ENCODE measurements around the gene MLLT1.

MLLT1 gene

GRCh38 chr19:6274756-6275155, 5.0 kb downstream of the MLLT1 start:
- no peak for DNase-seq (ENCODE audit: low read depth)

DNA sequence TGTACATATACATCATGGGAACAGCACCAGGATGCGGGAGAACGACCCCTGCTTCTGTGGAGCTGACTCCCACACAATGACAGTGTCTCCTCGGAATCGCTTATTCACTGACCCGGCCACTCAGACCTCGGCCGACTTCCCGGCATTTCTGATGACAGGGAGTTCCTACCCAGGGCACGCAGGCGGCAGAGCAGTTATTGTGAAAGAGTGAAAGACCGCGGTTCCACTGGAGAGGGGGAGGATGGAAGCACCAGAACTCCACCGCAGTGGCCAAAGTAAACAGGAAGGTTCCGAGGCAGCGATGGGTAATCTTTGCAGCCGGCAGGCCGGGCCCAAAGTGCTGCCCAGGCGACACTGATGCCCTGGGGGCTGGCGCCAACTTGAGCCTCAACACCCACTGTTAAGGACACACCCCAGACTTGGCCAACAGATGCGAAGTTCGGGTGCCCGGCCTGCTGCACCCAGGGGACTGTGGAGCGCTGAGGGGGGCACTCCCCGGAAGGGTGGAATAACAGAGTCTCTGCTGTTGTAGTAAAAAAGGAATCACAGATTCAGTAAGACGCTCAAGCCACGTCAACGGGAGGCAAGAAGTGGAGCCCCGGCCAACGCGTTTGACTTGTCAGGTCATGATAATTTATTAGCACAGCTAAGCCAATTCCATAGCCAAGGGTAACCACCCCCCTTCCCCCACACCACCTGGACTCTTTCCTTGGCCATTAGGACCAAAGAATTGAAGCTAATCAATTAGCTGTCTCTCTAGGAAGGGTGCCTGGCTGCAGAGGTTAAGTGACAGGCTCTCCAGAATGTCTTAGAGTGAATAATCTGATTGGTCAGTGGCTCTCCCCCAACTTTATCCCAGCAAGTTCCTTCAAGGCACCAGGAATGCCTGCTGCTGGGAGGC, 5.8 kb downstream of the MLLT1 start:
- DNase-seq (ENCODE audit: low read depth): no peak

- DNase-seq (ENCODE audit: low read depth): no peak
These were observed 6.7 kb downstream of the MLLT1 start for GRCh38 chr19:6272913-6273600.

DNA sequence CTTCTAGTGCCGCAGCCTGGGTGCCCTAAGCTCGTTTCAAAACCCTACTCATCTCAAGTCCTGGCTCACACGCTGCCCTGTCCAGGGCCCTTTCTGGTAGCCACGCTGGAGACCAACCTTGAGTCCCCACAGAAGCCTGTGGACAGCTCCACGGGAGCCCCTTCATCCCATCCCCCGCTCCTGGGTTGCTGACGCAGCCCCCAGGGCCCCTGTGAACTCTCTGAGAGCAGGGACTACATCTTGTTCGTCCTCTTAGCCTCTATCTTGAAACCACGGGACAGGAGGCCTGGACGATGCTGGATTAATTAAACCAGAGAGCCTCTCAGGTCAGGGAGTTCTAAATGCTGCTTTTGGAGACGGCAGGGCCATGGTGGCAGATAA, 7.4 kb downstream of the MLLT1 start:
- no peak for DNase-seq (ENCODE audit: low read depth)

DNA sequence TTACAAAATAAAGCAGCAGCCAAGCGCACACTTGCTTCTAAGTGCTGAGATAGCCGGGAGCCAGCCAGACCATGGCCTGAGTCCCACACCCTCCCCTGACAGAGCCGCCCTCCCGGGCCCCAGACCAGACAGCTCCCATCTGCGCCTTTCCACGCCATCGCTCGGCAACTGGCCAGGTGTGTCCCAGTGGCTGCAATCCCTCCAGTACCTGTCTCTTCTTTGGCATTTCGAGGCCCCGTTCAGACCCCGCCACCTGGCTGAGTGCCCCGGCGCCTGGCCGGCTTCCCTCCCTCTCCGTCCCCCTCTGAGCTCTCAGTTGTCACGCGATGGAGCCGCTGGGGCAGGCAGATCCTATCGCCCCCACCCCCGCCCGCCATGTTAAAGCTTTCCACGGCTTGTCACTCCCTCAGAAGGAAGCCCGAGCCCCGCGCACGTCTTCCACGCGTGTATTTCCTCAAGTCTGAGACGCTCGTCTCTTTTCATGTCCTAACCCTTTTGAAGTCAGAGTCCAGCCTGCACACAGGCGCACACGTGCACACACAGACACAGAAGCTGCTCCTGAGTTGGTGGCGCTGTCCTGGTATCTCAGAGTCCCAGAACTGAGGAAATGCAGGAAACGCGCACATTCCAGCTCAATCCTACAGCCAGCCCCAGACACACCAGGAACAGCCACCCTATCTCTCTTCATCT, 7.9 kb downstream of the MLLT1 start:
- no peak for DNase-seq (ENCODE audit: low read depth)

GRCh38 chr19:6271251-6271650, 8.5 kb downstream of the MLLT1 start:
- no peak for DNase-seq (ENCODE audit: low read depth)

GRCh38 chr19:6270822-6271221, 9.0 kb downstream of the MLLT1 start:
- no peak for DNase-seq (ENCODE audit: low read depth)

DNA sequence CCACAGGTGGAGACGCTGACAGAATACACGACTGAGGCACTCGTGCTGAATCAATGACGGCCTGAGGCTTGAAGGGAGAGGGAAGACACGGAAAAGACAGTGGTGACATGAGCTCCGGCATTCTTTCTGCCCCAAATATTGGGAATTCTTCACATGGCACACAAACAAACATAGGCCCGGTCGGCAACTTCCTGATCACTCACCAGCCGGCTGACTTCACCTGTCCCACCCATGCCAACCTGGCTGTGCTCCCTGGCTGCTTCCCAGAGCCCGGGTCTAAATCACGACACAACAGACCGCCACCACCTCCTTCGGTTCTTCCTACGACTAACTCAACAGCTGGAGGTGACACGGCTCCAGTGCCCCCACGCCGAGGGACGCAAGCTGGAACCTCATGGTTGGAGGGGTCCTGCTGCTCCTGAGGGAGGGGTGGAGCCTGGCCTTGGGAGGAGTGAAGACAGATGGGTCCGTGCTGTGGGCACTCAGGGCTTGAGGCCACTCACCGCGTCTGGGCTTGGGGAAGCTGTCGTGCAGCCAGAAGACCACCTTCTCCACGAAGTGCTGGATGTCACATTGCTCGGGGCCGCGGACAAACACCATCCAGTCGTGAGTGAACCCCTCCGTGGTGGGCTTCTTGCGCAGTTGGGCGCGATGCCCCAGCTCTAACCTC, 9.6 kb downstream of the MLLT1 start:
- no peak for DNase-seq (ENCODE audit: low read depth)

- DNase-seq (ENCODE audit: low read depth): no peak
These were observed 10.5 kb downstream of the MLLT1 start for GRCh38 chr19:6269101-6269886.

DNA sequence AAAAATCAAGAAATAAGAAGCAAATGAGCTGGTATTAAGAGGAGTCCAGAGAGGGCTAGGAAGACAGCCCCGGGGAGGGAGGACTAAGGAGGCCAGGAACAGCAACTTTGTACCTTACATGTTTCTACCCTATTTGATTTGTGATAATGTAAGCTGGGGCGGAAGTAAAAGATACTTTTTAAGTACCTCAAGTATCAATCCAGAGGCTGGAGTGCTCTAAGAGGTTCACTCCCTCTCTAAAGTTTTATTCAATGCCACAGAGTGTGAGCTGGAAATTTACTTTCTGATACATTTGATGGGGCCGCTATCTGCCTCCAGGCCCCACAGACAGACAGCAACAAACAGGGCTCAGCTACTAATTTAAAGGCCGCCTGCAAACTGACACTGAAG, 11.4 kb downstream of the MLLT1 start:
- DNase-seq (ENCODE audit: low read depth): no peak

GRCh38 chr19:6267552-6268381, 12.0 kb downstream of the MLLT1 start:
- DNase-seq (ENCODE audit: low read depth): no peak

DNA sequence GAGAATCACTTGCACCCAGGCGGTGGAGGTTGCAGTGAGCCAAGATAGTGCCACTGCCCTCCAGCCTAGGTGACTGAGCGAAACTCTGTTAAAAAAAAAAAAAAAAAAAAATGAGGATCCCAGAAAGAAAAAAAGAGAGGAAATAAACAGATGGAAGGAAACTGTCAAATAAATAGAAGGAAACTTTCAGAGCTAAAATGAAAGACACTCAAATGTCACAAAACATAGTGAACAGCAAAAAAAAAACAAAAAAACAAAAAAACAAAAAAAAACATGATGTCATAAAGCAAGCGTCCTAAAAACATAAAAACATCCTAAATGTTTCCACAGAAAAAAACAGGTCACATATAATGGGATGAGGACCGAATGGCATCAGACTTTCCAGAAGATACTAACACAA, 15.0 kb downstream of the MLLT1 start:
- DNase-seq (ENCODE audit: low read depth): no peak

DNA sequence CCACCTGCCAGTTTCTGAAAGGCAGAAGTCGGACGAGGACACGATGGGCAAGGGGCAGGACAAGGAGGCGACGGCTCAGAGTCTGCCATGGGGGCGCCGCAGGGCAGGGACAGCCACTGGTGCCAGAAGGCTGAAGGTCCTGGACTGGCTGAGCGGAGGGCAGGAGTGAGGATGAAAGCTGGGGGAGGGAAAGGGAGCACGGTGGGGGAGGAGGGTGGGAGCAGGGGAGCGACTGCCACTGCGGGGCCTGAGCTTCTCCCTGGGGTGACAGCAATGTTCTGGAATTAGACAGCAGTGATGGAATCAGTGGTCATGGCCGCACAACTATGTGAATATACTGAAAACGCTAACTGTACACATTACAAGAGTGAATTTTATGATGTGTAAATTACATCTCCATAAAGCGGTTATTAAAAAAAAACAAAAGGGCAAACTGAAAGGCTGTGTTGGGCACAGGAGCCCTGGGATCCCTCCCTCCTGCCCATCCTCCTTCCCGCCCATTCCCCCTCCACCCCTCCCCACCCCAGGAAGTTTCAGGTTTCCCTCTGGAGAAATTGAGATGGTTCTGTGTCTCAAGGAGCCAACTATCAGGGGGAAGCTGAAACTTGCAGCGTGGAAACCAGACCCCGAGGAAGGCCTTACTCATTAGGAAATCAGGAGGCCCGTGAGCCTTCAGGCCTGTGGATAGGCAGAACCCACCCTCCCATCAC, 15.9 kb downstream of the MLLT1 start:
- no peak for DNase-seq (ENCODE audit: low read depth)

- no peak for DNase-seq (ENCODE audit: low read depth)
These were observed 16.5 kb downstream of the MLLT1 start for GRCh38 chr19:6263306-6263705.

GRCh38 chr19:6262519-6262918, 17.3 kb downstream of the MLLT1 start:
- no peak for DNase-seq (ENCODE audit: low read depth)

DNA sequence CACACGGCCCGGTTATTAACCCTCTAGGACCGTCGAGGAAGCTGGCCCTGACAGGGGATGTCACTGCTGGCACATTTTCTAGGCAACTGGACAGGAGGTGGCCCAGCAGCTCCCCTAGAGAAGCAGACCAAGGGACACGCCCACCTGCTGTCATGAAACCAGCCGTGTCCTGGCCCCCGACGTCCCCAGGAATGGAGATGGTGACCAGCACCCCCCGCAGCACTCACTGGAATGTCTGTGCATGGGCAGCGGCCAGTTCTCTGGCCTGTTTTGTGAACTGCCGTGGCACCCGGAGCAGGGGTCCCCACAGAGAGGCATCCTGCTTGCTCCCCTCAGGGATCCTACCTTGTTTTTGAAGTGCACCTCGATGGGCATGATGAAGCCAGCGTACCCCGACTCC, 17.9 kb downstream of the MLLT1 start:
- DNase-seq (ENCODE audit: low read depth): no peak

DNA sequence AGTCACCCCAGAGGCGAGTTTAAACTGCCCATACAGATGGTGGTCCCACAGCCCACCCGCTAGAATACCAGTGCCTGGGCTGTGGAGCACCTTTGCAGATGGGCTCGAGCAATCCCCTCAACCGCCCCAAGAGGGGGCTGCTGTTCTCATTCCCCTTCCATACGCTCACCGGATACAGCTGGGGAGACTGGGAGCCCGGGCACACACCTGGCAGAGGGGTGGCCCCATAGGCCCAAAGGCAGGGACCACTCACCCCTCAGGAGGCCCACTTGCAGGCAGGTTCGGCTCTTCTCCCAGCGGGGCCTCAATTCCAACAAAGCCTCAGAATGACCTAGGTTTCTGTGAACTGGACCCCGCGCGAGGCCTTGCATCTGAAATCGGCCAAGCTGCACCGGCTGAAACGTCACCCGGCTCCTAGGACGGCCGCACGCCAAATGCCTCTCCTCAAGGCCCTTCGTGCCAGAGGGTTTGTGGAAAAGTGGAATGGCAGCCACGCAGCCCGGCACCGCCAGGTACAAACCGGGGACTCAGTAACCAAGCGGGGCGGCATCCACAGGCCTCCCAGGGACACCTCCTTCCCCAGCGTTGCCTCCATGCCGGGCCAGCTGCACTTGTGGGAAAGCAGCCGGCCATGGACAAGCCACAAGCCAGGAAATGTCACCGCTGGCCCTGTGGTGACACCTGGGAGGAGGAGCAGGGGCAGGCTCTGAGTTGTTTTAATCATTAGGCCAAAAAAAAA, 18.7 kb downstream of the MLLT1 start:
- peak; percentile 31 for DNase-seq (ENCODE audit: low read depth)

GRCh38 chr19:6260376-6260775, 19.4 kb downstream of the MLLT1 start:
- no peak for DNase-seq (ENCODE audit: low read depth)

- DNase-seq (ENCODE audit: low read depth): no peak
These were observed 20.4 kb downstream of the MLLT1 start for GRCh38 chr19:6259312-6259861.
